Naive thymus-derived CD8-positive, alpha-beta T cell (primary cell): Measurements from ENCODE around the gene SLC10A7. TPM values are rescaled to one million over a fixed set of nuclear protein-coding genes. Genes with fewer than 3 reads are reported as not detected.
A peak's percentile ranks its signal among the peaks of the same experiment; 100 is the strongest.

Source experiments
- ATAC-seq, 2 donors: fragments of 150-1000 bp; cut with Tn5 transposase in 1 of 2; sonication (Bioruptor Pico), chemical (Tn5 transposase) in 1 of 2; 1 replicate in 1 of 2; 2 replicates in 1 of 2; pipeline ENCODE4 v1.10.0; 2021; ENCODE audit warnings: mild to moderate bottlenecking in 2 of 2, moderate library complexity in 2 of 2
- POLR2A ChIA-PET: fragments of 350-600 bp; sonication (Branson Sonifier 250); formaldehyde crosslinking; loops from one replicate; lab custom pipeline; 2021; ENCODE audit warnings: antibody characterized with exemption; lab: Charles Lee
- DNase-seq, 10 donors: peaks; one replicate each; pipeline versions ENCODE4 v3.0.0 to v3.0.0-alpha.2; 2020 to 2022
- H3K27ac Mint-ChIP-seq, 10 donors: one replicate each; pipeline ENCODE4 v1.8.0; 2020 to 2022; ENCODE audit warnings: mild to moderate bottlenecking in 10 of 10, mixed read lengths in 10 of 10, moderate library complexity in 4 of 10, inconsistent platforms in 1 of 10
- H3K27me3 Mint-ChIP-seq, 5 donors: one replicate each; pipeline ENCODE4 v1.8.0; 2021 to 2022; ENCODE audit warnings: mixed read lengths in 5 of 5
- H3K36me3 Mint-ChIP-seq, 3 donors: one replicate each; pipeline ENCODE4 v1.8.0; 2020 to 2022; ENCODE audit warnings: mixed read lengths in 3 of 3, mild to moderate bottlenecking in 2 of 3, inconsistent platforms in 1 of 3
- H3K4me1 Mint-ChIP-seq, 4 donors: one replicate each; pipeline ENCODE4 v1.8.0; 2021 to 2022; ENCODE audit warnings: mixed read lengths in 4 of 4
- H3K4me3 Mint-ChIP-seq, 10 donors: one replicate each; pipeline ENCODE4 v1.8.0; 2020 to 2022; ENCODE audit warnings: mild to moderate bottlenecking in 10 of 10, mixed read lengths in 10 of 10, moderate library complexity in 6 of 10, inconsistent platforms in 1 of 10
- H3K9me3 Mint-ChIP-seq, 9 donors: one replicate each; pipeline ENCODE4 v1.8.0; 2020 to 2022; ENCODE audit warnings: mixed read lengths in 9 of 9, mild to moderate bottlenecking in 3 of 9, inconsistent platforms in 1 of 9, moderate library complexity in 1 of 9
- polyA plus RNA-seq, 3 donors: library from polyadenylated mRNA; unstranded; fragments of 300-500 nt; fragmentation: Illumina TruSeq; gene quantifications; one replicate each; pipeline ENCODE4 v1.2.3, GENCODE V29; 2021
- total RNA-seq, 8 experiments: library from RNA in 2 of 8; stranded (reverse) in 2 of 8; gene quantifications; one replicate each; pipeline ENCODE4 v1.2.3 and lab custom pipeline; 2021 to 2026

SLC10A7 gene
- total and polyA plus RNA-seq, 5 experiments from 2014 or later: 7.8 to 14.2 (median 11.4) TPM

DNA sequence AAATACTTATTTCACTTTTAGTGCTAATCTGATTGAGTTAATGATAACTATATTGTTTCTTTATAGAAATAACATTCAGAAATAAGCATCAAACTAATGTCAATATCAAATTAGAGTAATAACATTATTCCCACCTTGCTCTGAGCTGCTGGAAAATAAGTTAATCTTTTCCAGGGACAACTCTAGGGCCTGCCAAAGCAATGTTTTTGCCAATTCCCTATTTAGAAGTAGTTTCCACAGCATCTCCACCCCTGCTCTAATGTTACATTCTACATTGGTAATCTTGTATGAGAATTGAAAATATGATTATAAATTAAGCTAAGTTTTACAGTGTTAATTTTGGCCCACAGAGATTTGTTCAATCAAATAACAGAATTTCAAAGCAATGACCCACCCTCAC lies 239.1 kb downstream of the SLC10A7 start:
- no peaks in the 10 kb centered on the region for H3K4me1 Mint-ChIP-seq
- no peak overlapping the region for H3K4me3 Mint-ChIP-seq
- H3K27ac Mint-ChIP-seq: no peak overlapping the region
- ATAC-seq (no peak), DNase-seq (no peak)
- POLR2A ChIA-PET: no interaction called here
- no peaks in the 10 kb centered on the region for H3K27me3 Mint-ChIP-seq
- no peaks in the 10 kb centered on the region for H3K9me3 Mint-ChIP-seq
- H3K36me3 Mint-ChIP-seq: peaks cover 0 to 16% (median 10%) of the 10 kb centered on the region in 3 donors

DNA sequence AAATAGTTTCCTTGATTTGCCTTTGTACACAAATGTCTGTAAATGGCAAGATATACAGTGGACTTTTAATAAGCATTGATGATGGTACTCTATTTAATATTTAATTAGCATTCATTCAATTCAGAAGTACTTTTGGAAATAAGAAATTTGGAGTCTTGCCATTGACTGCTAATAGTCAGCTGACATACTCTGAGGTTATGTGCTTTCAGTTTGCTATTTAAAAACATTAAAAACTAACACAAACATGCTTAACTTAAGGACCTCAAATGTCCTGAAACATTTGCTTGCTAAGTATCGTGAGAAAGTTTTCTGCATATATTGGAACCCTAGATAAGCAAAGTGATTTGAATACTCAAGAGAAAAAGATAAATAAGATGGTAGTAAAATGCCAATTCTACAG lies 242.8 kb downstream of the SLC10A7 start:
- POLR2A ChIA-PET: no interaction called here
- H3K4me3 Mint-ChIP-seq: no peak overlapping the region

DNA sequence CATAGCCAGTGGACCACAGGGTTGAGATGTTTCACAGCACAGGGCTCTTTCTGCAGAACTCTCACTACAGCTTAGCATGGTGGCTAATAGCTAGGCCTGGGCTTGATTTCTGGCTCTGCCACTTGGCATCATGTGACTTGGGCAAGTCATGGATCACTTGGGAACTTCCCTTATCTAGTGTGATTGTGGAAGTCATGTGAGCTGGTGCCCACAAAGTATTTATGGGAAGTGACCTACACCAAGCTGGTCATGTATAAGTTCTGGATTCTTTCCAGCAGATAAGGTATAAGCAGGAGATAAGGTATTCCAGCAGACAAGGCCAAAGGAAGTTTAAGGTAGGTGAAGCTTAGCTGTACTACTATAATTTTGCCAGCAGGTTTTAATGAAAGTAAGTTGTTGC lies 246.4 kb downstream of the SLC10A7 start:
- POLR2A ChIA-PET: no interaction called here
- ATAC-seq (no peak), DNase-seq (no peak)
- no peak overlapping the region for H3K4me3 Mint-ChIP-seq
- no peaks in the 10 kb centered on the region for H3K9me3 Mint-ChIP-seq
- H3K36me3 Mint-ChIP-seq: peaks cover 0 to 18% (median 6%) of the 10 kb centered on the region in 3 donors
- no peaks in the 10 kb centered on the region for H3K27me3 Mint-ChIP-seq
- no peak overlapping the region for H3K27ac Mint-ChIP-seq
- H3K4me1 Mint-ChIP-seq: no peaks in the 10 kb centered on the region

More for the DNA sequence above, 242.8 kb downstream of the SLC10A7 start:
- H3K36me3 Mint-ChIP-seq: peaks cover 0 to 21% (median 16%) of the 10 kb centered on the region in 3 donors
- H3K4me1 Mint-ChIP-seq: no peaks in the 10 kb centered on the region
- DNase-seq: no peak
- no peaks in the 10 kb centered on the region for H3K9me3 Mint-ChIP-seq
- H3K27me3 Mint-ChIP-seq: no peaks in the 10 kb centered on the region
- H3K27ac Mint-ChIP-seq: peak overlapping the region in 1 of 10 donors; percentile 40
- no peak for ATAC-seq

DNA sequence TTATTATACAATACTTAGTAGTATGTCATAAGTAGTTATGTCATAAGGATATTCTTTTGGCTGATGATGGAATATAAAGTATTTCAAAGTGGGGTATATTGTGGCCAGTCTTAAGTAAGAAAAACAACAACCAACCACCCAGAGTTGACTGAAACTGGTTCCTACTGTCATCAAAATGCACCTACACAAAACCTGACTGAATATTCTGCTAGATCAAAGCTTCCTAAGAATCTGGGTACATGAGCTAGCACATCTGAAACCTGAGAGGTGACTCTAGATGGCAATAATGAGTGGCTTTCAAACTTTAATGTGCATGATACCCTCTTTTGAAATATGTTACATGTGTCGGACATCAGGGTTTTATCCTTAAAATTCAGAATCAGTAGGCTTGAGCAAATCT lies 247.0 kb downstream of the SLC10A7 start:
- H3K27ac Mint-ChIP-seq: no peak overlapping the region
- H3K36me3 Mint-ChIP-seq: peaks cover 0 to 18% (median 6%) of the 10 kb centered on the region in 3 donors
- no peaks in the 10 kb centered on the region for H3K4me1 Mint-ChIP-seq
- ATAC-seq (no peak), DNase-seq (no peak)
- POLR2A ChIA-PET: no interaction called here
- H3K27me3 Mint-ChIP-seq: no peaks in the 10 kb centered on the region
- no peak overlapping the region for H3K4me3 Mint-ChIP-seq
- no peaks in the 10 kb centered on the region for H3K9me3 Mint-ChIP-seq

DNA sequence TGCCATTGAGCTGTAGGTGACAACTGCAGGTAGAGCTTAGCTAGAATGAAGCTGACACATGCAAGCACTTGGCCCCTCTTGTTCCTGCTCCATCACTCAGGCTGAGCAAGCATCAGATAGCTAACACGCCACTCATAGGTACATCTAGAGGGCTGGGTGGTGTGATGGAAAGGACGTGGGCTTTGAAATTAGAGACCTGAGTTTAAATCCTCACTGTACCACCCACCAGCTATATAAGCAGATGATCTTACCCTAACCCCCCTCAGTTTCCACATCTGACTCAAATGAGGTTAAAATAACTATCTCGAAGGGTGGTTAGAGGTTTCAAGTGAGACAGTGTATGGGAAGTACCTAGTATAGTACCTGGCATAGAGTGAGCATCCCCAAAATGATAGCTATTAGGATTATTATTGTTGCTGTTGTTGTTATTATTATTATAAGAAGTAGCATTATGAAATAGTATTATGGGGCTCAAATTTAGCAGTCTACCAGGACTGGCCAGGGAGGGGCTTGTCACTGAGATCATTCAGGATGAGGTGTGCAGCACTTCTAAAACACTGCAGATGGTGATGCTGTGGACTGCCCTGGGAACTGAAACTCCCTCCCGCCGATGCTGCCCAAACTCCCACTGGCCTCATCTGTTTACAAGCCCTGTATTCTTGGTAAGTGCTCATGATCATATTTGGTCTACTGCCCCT lies 248.4 kb downstream of the SLC10A7 start:
- no peak overlapping the region for H3K4me3 Mint-ChIP-seq
- H3K36me3 Mint-ChIP-seq: peaks cover 0 to 17% (median 6%) of the 10 kb centered on the region in 3 donors
- H3K27ac Mint-ChIP-seq: peak overlapping the region in 1 of 10 donors; percentile 39
- POLR2A ChIA-PET: no interaction called here
- no peak for ATAC-seq
- no peaks in the 10 kb centered on the region for H3K4me1 Mint-ChIP-seq
- H3K9me3 Mint-ChIP-seq: no peaks in the 10 kb centered on the region
- no peaks in the 10 kb centered on the region for H3K27me3 Mint-ChIP-seq
- DNase-seq: no peak

DNA sequence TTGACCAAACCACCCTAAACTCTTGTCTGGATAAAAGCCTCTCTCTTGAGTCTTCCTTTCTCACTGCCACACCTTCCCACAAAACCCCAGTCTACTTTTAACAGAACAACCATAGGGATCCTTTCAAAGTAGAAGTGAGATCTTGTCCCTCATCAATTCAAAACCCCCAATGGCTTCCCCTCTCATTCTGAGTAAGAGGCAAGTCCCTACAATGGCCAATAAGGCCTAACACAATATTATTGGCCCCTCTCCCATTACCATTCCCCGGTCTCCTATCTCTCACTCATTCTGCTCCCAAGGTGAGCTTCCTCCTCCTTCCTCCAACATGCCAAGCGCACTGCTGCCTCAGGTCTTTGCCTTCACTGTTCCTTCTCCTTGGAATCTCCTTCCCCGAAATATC lies 250.3 kb downstream of the SLC10A7 start:
- DNase-seq (no peak), ATAC-seq (no peak)
- no peaks in the 10 kb centered on the region for H3K9me3 Mint-ChIP-seq
- H3K4me1 Mint-ChIP-seq: no peaks in the 10 kb centered on the region
- peaks cover 0 to 10% (median 0%) of the 10 kb centered on the region in 3 donors for H3K36me3 Mint-ChIP-seq
- no peaks in the 10 kb centered on the region for H3K27me3 Mint-ChIP-seq
- POLR2A ChIA-PET: no interaction called here
- H3K27ac Mint-ChIP-seq: no peak overlapping the region
- H3K4me3 Mint-ChIP-seq: no peak overlapping the region

DNA sequence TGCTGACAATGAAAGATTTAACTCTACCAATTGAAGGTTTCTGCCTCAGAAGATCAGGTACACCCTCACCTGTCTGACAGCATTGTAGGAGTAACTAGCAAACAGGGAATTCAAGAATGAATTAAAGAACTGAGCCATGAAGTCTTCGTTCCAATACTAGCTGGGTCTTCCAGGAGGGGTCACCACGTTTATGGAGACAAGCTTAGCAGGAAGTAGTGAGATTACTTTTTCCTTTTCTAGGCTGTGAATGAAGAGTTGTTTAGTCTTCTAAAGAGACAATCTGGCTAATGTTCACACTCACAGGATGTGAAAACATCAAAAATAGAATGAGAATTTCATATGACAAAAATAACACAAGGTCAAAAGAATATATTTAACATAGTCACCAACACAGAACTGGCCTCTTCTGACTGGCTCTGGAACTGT lies 252.5 kb downstream of the SLC10A7 start:
- DNase-seq (no peak), ATAC-seq (no peak)
- no peak overlapping the region for H3K27ac Mint-ChIP-seq
- H3K27me3 Mint-ChIP-seq: no peaks in the 10 kb centered on the region
- H3K36me3 Mint-ChIP-seq: peaks cover 0 to 12% (median 0%) of the 10 kb centered on the region in 3 donors
- H3K9me3 Mint-ChIP-seq: no peaks in the 10 kb centered on the region
- no peak overlapping the region for H3K4me3 Mint-ChIP-seq
- H3K4me1 Mint-ChIP-seq: no peaks in the 10 kb centered on the region
- POLR2A ChIA-PET: no interaction called here

DNA sequence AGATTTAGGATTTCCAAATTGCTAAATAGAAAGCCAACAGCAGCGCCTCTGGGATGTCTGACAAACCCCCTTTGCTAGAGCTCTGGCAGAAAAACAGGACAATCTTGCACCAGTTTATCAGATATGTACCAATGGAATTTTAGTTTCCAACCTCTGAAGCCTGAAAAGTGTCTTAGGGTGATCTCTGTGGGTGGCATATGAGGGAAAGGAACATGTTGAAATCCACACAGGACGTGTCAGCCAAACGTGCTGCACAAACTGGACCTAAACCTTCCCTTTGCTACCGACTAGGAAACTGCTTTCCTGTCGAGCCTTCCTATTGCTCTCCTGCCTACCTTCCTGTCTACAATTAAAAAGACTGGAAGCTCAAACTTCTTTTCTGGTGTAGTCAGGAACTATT lies 253.9 kb downstream of the SLC10A7 start:
- POLR2A ChIA-PET: no interaction called here
- no peaks in the 10 kb centered on the region for H3K4me1 Mint-ChIP-seq

DNA sequence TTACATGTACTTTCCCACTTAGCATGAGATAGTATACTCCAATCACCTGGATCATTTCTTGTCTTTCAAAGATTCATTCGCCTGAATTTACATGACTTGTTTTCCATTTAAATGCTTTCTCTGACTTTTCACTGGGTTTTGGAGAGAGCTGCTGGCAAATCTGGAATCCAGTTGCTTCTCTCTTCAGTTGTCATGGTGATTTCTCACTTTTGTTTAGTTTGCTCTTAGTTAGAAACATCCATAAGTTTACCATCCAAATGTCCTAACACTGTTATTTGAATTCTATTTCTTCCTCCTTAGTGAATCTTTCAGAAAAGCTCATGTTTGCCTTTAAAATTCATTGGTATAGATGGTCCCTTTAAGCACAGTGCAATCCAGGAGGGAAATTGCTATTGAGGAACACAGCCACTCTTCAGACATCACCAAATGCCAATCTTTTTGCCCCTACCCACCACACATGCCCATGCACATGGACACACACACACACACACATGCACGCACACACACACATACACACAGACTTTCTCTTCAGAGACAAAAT lies 255.7 kb downstream of the SLC10A7 start:
- peaks cover 0 to 2% (median 0%) of the 10 kb centered on the region in 4 donors for H3K4me1 Mint-ChIP-seq
- no peak for DNase-seq
- H3K27me3 Mint-ChIP-seq: no peaks in the 10 kb centered on the region
- H3K4me3 Mint-ChIP-seq: no peak overlapping the region
- H3K9me3 Mint-ChIP-seq: no peaks in the 10 kb centered on the region
- POLR2A ChIA-PET: no interaction called here
- peaks cover 0 to 13% (median 0%) of the 10 kb centered on the region in 3 donors for H3K36me3 Mint-ChIP-seq
- H3K27ac Mint-ChIP-seq: peak overlapping the region in 2 of 10 donors; percentile 26
- ATAC-seq: no peak

More for the DNA sequence above, 253.9 kb downstream of the SLC10A7 start:
- Mint-ChIP-seq H3K36me3 (peaks cover 0 to 16% (median 0%) of the 10 kb centered on the region in 3 donors), H3K27me3 (no peaks in the 10 kb centered on the region), H3K27ac (no peak overlapping the region), H3K4me3 (no peak overlapping the region), H3K9me3 (no peaks in the 10 kb centered on the region)
- DNase-seq: no peak
- ATAC-seq: no peak

DNA sequence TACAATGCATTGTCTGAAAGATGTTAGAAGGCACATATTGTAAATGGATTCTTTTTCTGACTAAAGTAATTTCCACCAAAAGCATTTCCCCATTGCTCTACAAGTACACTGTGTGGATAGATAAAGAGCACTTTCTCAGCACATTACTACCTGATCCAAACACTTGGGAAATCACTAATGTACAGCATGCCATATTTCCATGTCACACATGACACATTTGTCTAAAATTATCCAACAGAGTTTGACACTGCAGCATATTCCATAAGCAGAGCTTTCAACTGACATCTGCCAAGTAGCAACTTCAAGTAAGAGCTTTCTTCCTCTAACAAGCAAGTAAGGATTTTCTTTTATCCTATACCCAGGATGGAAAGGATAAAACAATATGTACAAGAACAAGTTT lies 257.9 kb downstream of the SLC10A7 start:
- Mint-ChIP-seq H3K4me1 (peaks cover 0 to 2% (median 0%) of the 10 kb centered on the region in 4 donors), H3K27me3 (no peaks in the 10 kb centered on the region), H3K36me3 (peaks cover 1 to 9% (median 4%) of the 10 kb centered on the region in 3 donors), H3K4me3 (no peak overlapping the region), H3K9me3 (no peaks in the 10 kb centered on the region), H3K27ac (no peak overlapping the region)
- ATAC-seq: no peak
- POLR2A ChIA-PET: no interaction called here
- DNase-seq: no peak

DNA sequence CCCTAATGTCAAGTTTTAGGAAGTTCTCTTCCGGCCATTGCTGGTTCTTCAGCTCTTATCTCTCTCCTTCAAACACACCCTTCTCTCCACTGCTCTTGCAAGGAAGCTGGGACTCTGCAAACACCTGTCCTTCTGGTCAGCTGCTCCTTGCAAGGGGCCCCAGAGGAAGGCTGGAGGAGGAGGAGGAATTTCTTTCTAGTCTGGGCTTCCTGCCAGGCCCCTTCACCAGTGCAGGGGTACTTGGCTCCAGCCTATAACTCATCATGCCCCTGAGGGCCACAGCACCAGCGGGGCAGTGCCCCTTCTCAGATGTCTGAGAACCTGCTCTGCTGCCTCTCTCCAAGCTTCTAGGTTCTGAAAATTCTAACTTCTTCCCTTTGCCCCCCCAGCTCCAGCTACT lies 260.7 kb downstream of the SLC10A7 start:
- POLR2A ChIA-PET: no interaction called here
- DNase-seq (no peak), ATAC-seq (no peak)
- Mint-ChIP-seq H3K4me1 (peaks cover 0 to 2% (median 0%) of the 10 kb centered on the region in 4 donors), H3K4me3 (no peak overlapping the region), H3K36me3 (peaks cover 4 to 16% (median 15%) of the 10 kb centered on the region in 3 donors), H3K27ac (no peak overlapping the region), H3K9me3 (no peaks in the 10 kb centered on the region), H3K27me3 (no peaks in the 10 kb centered on the region)

DNA sequence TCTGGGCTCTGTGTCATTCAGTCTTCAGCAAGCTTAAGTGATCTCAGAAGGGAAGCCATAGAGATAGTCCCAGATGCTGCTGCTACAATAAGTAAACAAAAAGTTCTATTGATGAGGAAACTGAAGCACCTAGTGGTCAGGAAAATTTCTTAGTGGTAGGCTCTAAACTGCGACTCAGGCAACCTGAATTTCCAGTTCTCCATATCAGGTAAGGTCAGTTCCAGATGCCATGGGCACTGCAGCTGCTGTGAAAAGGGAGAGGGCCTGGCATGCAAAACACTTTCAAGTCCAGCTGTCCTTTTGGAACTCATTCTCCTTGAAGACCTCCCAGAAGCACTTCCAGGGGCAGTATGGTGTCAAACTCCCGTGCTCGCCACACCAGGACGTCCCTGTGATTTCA lies 261.2 kb downstream of the SLC10A7 start:
- Mint-ChIP-seq H3K9me3 (no peaks in the 10 kb centered on the region), H3K27me3 (no peaks in the 10 kb centered on the region), H3K4me1 (peaks cover 0 to 2% (median 0%) of the 10 kb centered on the region in 4 donors), H3K27ac (no peak overlapping the region), H3K36me3 (peaks cover 4 to 19% (median 15%) of the 10 kb centered on the region in 3 donors), H3K4me3 (no peak overlapping the region)
- ATAC-seq (no peak), DNase-seq (no peak)
- POLR2A ChIA-PET: no interaction called here

DNA sequence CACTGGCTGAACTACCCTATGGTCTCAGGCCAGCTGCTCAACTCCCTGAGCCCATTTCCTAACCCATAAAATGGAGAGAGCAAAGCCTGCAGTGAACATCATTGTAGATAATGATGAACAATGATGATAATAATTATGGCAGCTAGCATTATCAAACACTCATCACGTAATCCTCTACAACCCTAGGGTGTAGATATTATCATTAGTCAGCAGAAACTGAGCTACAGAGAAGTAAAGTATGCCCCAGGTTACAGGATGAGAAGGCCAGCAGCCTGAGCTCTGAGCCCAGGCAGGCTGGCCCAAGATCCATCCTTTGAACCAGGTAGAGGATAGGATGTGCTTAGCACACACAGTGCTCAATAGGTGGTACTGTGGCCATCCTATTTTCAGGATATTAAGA lies 264.2 kb downstream of the SLC10A7 start:
- H3K27me3 Mint-ChIP-seq: no peaks in the 10 kb centered on the region
- H3K9me3 Mint-ChIP-seq: no peaks in the 10 kb centered on the region
- ATAC-seq (no peak), DNase-seq (no peak)
- H3K4me3 Mint-ChIP-seq: no peak overlapping the region
- POLR2A ChIA-PET: no interaction called here
- peaks cover 0 to 2% (median 0%) of the 10 kb centered on the region in 4 donors for H3K4me1 Mint-ChIP-seq
- peaks cover 10 to 25% (median 15%) of the 10 kb centered on the region in 3 donors for H3K36me3 Mint-ChIP-seq
- no peak overlapping the region for H3K27ac Mint-ChIP-seq
